Esophagus (tissue), 2 donors: Measurements from ENCODE around the gene PBX1. TPM values are rescaled to one million over a fixed set of nuclear protein-coding genes. Genes with fewer than 3 reads are reported as not detected.

Source experiments
- H3K27ac ChIP-seq, 2 donors: one replicate each; pipeline ENCODE4 v1.5.1; 2013; ENCODE audit warnings: low read depth in 2 of 2, mild to moderate bottlenecking in 2 of 2, inconsistent platforms in 1 of 2, low read length in 1 of 2, moderate library complexity in 1 of 2
- H3K27me3 ChIP-seq, 2 donors: one replicate each; pipeline ENCODE4 v1.6.1; 2013; ENCODE audit warnings: low read length in 2 of 2, control low read depth in 1 of 2, mild to moderate bottlenecking in 1 of 2; ENCODE audit not compliant: insufficient read depth in 2 of 2, control insufficient read depth in 1 of 2
- H3K36me3 ChIP-seq, 2 donors: one replicate each; pipeline ENCODE4 v1.6.1; 2013; ENCODE audit warnings: low read length in 1 of 2; ENCODE audit not compliant: control insufficient read depth in 2 of 2, insufficient read depth in 2 of 2
- H3K4me1 ChIP-seq, 2 donors: one replicate each; pipeline ENCODE4 v1.6.1; 2013; ENCODE audit warnings: low read length in 1 of 2; ENCODE audit not compliant: control insufficient read depth in 2 of 2, insufficient read depth in 2 of 2
- H3K4me3 ChIP-seq, 2 donors: one replicate each; pipeline ENCODE4 v1.5.1; 2013; ENCODE audit warnings: low read length in 2 of 2, mild to moderate bottlenecking in 2 of 2, low read depth in 1 of 2, moderate library complexity in 1 of 2
- H3K9me3 ChIP-seq, 2 donors: one replicate each; pipeline ENCODE4 v1.6.1; 2013; ENCODE audit warnings: mild to moderate bottlenecking in 2 of 2, low read depth in 1 of 2, low read length in 1 of 2, moderate library complexity in 1 of 2; ENCODE audit not compliant: control insufficient read depth in 2 of 2, insufficient read depth in 1 of 2
- WGBS, 2 donors: extraction: QIAGEN DNeasy Blood & Tissue Kit; methylation state at CpG; one replicate each; pipeline ENCODE4 v1.1.7; 2013; 5-methylcytosine and 5-hydroxymethylcytosine counted together
- polyA plus RNA-seq, 2 donors: library from polyadenylated mRNA; stranded (reverse); fragments of 200-250 nt; gene quantifications; one replicate each; pipeline ENCODE4 v1.2.3, GENCODE V29; 2013
- donor health status: healthy with polysubstance abuse.
- donor health status: Bipolar disorder and iron deficiency.

Gene PBX1
- polyA plus RNA-seq, 2 donors = 8.1 to 10.5 TPM

DNA sequence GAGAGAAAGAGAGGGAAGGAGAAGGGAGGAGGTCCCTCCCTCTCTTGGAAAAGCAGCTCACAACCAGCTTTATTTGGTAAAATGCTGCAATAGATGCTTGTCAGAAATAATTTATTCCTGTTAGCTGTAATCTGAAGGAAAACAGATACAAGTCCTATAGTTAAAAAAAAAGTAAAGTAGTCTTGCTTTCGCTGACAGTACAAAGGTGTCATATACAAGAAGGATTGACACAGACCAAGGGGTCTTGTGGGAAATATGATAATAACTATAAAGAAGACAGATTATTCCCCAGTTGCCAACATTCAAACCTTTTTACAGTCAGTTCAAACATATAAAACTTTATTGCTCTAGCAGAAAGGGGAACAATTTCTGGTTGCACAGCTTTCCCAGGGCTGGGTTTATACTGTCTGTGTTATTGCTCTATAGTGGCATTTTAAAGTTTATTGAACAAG is 145.0 kb downstream of the PBX1 start:
- no peaks in the 10 kb centered on the region for H3K36me3 ChIP-seq
- H3K9me3 ChIP-seq = no peaks in the 10 kb centered on the region
- H3K4me1 ChIP-seq = peaks cover 0 to 6% of the 10 kb centered on the region in 2 donors
- no peak overlapping the region for H3K27ac ChIP-seq
- no peaks in the 10 kb centered on the region for H3K27me3 ChIP-seq
- 86 to 88% methylated on average over 1 of the region's 1 CpG for WGBS, 2 donors
- H3K4me3 ChIP-seq = no peak overlapping the region

DNA sequence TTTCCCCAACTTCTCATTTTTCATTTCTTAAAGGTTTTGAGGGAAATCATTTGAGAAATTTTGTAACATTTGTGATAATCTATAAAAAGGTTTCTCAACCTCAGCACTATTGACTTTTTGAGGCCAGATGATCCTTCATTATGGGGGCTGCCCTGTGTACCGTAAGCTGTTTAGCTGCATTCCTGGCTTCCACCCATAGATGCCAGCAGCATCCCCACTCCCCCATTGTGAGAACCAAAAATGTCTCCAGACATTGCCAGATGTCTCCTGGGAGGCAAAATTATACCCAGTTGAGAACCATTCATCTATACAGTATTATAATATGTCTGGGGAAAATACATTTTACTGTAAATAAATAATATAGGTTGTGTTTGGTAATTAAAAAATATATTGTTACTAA is 146.0 kb downstream of the PBX1 start:
- Histone ChIP-seq H3K4me1 (peaks cover 0 to 8% of the 10 kb centered on the region in 2 donors), H3K9me3 (no peaks in the 10 kb centered on the region), H3K27me3 (no peaks in the 10 kb centered on the region), H3K27ac (peak overlapping the region in 1 of 2 donors; percentile 48), H3K36me3 (no peaks in the 10 kb centered on the region), H3K4me3 (no peak overlapping the region)
- 80 to 84% methylated on average over 1 of the region's 1 CpG for WGBS, 2 donors

DNA sequence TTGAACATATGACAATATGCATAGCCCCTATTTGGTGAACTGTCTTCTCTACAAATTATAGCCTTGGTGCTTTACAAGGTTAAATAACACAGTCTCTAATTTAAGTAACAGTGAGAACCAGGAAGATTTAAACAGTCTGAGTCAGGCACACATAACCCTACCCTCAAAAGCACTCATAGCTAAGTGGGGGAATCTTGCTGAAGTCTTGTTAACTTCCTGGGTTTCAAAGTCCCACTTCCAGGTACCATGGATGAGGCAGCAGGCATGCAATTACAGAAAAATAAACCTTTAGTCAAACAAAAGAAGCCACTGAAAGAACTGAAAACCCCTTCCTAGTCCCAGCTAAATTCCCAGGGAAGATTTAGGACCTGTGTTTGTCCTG is 147.6 kb downstream of the PBX1 start:
- no peaks in the 10 kb centered on the region for H3K27me3 ChIP-seq
- no peaks in the 10 kb centered on the region for H3K9me3 ChIP-seq
- H3K4me1 ChIP-seq = peaks cover under 1 to 8% of the 10 kb centered on the region in 2 donors
- no peak overlapping the region for H3K4me3 ChIP-seq
- no peaks in the 10 kb centered on the region for H3K36me3 ChIP-seq
- H3K27ac ChIP-seq = peak overlapping the region; percentile 31 to 88

DNA sequence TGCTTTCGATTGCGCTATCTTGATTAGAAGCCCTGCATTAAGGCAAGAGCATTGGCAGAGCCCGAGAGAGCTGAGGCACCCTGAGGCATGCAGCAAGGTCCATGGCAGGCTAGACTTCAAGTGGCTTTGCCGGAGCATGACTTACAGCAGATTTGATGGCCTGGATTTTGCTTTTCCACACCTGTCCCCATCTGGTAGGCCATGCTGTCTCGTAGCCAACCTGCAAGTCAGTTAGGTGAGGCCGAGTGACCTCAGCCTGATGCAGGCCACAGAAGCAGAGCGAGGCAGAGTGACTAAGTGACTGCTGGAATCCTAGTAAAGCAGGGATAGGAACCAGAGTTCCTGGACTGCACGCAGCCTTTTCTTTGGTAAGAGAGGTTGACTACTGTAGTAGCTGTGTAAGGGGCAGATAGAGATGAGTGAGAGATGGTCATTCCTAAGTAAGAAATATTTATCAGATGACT is 148.9 kb downstream of the PBX1 start:
- Histone ChIP-seq H3K9me3 (no peaks in the 10 kb centered on the region), H3K27ac (peak overlapping the region; percentile 31 to 84), H3K36me3 (peaks cover 0 to 2% of the 10 kb centered on the region in 2 donors), H3K27me3 (no peaks in the 10 kb centered on the region), H3K4me3 (no peak overlapping the region), H3K4me1 (peaks cover 4 to 15% of the 10 kb centered on the region in 2 donors)
- 49 to 64% methylated on average over 8 of the region's 8 CpGs for WGBS, 2 donors

DNA sequence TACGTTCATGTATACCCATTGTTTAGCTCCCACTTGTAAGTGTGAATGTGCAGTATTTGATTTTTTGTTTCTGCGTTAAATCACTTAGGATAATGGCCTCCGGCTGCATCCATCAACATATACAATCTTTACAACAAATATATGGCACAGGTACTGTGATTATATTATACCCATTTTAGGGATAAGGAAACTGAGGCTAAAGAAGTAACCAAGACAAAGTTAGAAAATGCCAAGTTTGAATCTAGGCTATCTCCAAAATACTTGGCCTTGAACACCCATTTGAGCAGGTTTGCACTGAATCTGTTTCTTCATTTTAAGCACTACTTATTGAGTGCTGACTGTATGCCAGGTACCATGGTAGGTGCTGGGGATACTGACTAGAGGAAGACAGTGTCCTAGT is 149.6 kb downstream of the PBX1 start:
- Histone ChIP-seq H3K9me3 (no peaks in the 10 kb centered on the region), H3K27me3 (no peaks in the 10 kb centered on the region), H3K27ac (peak overlapping the region; percentile 10 to 22), H3K4me3 (no peak overlapping the region), H3K4me1 (peaks cover 4 to 16% of the 10 kb centered on the region in 2 donors), H3K36me3 (peaks cover 0 to 2% of the 10 kb centered on the region in 2 donors)
- 91 to 95% methylated on average over 3 of the region's 3 CpGs for WGBS, 2 donors

DNA sequence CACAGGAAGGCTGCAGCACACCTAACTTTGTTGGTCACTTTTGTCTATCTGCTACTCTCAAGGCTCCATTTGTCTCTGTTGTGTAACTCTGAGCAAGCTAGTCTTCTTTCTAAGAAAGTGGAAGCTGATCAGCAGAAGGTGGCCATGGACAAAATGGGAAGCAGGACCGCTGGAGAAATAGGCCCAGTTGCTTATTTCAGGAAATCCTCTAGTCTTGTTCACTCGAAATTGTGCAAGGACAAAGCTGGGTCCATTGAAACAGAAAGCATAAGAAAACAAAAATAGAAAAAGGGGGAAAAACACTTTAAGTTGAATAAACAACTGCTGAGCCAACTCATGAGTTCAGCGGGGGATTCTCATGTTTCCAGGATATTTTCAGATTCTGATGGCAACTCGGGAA is 150.1 kb downstream of the PBX1 start:
- Histone ChIP-seq H3K36me3 (peaks cover 0 to 2% of the 10 kb centered on the region in 2 donors), H3K27me3 (no peaks in the 10 kb centered on the region), H3K27ac (peak overlapping the region; percentile 10 to 22), H3K9me3 (no peaks in the 10 kb centered on the region), H3K4me1 (peaks cover 4 to 16% of the 10 kb centered on the region in 2 donors), H3K4me3 (no peak overlapping the region)
- 49 to 63% methylated on average over 4 of the region's 4 CpGs for WGBS, 2 donors

DNA sequence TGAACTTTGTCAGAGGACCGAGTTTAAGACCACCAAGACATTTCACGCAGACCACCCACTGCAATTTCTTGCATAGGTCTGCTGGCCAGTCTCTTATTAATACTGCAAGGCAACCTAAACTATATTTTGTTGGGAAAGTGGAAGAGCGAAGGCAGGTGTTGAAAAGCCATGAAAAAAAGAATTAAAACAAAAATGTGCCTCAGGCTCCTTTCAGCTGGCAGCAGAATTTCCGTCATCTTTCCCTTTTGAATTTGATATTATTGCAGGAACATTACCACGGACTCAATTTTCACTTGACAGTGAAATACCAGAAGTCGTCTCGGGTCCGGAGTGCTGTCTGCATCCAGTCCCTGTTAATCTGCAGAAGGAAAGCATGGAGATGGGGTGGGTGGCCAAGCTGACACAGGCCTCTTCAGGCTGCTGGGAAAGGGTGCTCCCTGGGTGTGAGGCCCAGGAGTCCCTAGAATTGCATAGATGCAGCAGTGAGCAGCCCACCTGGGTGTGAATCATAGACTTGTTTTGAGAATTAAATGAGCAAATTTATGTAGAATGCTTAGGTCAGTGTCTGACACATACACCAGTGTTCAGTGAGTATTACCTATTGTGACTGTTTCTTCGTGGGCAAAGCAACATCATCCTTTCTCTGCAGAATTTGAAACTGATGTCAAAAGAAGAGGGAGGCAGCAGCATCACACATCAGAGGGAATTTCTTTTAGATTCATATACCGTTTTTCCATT is 150.7 kb downstream of the PBX1 start:
- 53 to 61% methylated on average over 10 of the region's 10 CpGs for WGBS, 2 donors
- no peak overlapping the region for H3K4me3 ChIP-seq
- no peaks in the 10 kb centered on the region for H3K27me3 ChIP-seq
- H3K27ac ChIP-seq = peak overlapping the region in 1 of 2 donors; percentile 15
- no peaks in the 10 kb centered on the region for H3K9me3 ChIP-seq
- peaks cover 4 to 16% of the 10 kb centered on the region in 2 donors for H3K4me1 ChIP-seq
- peaks cover 0 to 2% of the 10 kb centered on the region in 2 donors for H3K36me3 ChIP-seq

DNA sequence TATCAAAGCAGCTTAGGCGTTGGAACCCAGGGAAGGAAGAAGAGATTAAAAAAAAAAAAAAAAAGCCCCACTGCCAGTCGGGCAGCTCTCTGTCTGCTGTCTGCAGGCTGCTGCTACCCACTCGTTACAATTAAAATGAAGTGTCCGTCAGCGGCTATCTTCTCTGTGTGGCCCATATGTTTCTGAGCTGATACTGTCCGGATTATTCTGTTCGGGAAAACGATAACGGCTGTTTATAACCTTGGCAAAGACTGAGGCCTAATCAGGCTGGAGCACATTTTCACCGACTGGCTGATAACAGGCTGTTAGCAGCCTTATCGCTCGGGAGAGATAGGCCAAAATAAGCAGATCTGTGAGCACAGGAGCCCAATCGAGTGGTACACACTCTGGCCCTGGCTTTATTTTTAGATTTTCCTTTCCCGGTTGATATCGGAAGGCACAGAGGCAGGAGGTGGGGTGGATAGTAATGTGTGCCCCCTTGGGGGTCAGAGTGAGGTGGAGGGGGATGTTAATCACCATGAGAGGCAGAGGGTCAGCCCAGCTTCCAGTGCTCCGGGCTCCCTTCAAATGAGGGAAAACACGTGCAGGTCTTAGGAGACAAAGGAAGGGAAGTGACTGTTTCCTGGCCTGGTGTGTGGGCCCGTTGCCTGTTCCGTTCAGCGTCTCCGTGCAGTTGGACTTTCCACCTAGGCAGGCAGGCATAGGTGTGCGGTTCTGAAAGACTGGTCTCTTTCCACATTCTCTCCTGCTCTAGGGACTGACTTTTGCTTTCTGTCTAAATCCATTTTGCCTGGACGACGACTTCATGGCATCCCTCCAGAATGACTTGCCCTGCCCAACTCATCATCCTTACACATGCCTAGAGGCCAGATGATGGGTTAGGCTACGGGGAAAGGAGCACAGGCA is 153.4 kb downstream of the PBX1 start:
- no peak overlapping the region for H3K4me3 ChIP-seq
- WGBS, 2 donors = 34 to 48% methylated on average over 25 of the region's 25 CpGs
- peaks cover 4 to 16% of the 10 kb centered on the region in 2 donors for H3K4me1 ChIP-seq
- H3K9me3 ChIP-seq = no peaks in the 10 kb centered on the region
- no peaks in the 10 kb centered on the region for H3K27me3 ChIP-seq
- H3K27ac ChIP-seq = peak overlapping the region; percentile 33 to 53
- peaks cover 0 to 2% of the 10 kb centered on the region in 2 donors for H3K36me3 ChIP-seq

DNA sequence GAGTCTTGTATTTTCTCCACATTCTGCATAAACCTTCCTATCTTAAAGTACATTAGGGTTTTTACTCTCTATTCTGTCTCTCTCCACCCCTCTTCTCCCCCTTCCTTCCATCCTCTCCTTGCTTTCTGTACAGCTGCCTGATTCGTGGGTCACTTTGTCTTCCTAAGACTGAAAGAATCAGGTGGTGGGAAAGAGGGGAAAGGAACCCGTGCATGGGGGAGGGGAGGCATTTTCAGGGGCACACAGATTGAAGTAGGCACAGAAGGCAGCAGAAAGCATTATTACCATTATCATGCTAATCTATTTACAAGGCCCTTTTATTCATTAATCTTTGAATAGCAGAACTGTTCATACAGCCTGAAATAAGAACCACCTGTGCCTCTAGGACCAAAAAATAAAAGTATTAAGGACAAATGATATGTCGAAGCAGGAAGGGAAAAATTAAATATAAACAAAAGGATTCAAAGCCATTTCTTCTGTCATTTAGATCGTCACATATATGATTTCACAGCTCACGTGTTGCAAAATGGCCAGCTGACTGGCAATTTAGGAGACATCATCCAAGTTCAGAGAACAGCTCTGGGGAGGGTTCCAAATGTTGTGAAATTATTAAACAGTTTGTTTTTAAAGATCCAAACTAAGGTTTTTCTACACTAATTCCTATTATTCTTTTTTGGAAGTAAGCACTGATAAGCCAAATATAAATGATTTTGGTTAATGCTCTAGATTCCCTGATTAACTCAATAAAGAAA is 154.6 kb downstream of the PBX1 start:
- Histone ChIP-seq H3K36me3 (peaks cover 0 to 2% of the 10 kb centered on the region in 2 donors), H3K27me3 (no peaks in the 10 kb centered on the region), H3K9me3 (no peaks in the 10 kb centered on the region), H3K4me3 (no peak overlapping the region), H3K4me1 (peaks cover 4 to 13% of the 10 kb centered on the region in 2 donors), H3K27ac (peak overlapping the region; percentile 3 to 27)
- 49 to 63% methylated on average over 5 of the region's 5 CpGs for WGBS, 2 donors
